GM12874 (cell line): ENCODE data around the gene SLC30A5.

Experiments used
- CTCF ChIP-seq: IDR thresholded peaks from 2 replicates; pipeline ENCODE4 v1.5.1; 2011; ENCODE audit warnings: low read depth, mild to moderate bottlenecking, control low read depth, low read length, moderate library complexity; ENCODE audit not compliant: insufficient read depth

The SLC30A5 gene

GRCh38 chr5:69086206-69086605 lies 7.6 kb upstream of the SLC30A5 start:
- no peak for TF ChIP-seq CTCF

- no peak for TF ChIP-seq CTCF
Observed at GRCh38 chr5:69090158-69090557, 3.7 kb upstream of the SLC30A5 start.

GRCh38 chr5:69091771-69092170 lies 2.0 kb upstream of the SLC30A5 start:
- no peak for TF ChIP-seq CTCF

- TF ChIP-seq CTCF = no peak
Observed at GRCh38 chr5:69092969-69093368, 845 bp upstream of the SLC30A5 start.

GRCh38 chr5:69099302-69099701 lies 5.5 kb downstream of the SLC30A5 start:
- TF ChIP-seq CTCF = no peak

GRCh38 chr5:69103521-69103920 lies 9.7 kb downstream of the SLC30A5 start:
- no peak for TF ChIP-seq CTCF

GRCh38 chr5:69105996-69106906 lies 12.4 kb downstream of the SLC30A5 start:
- no peak for TF ChIP-seq CTCF
